ENCODE results near the gene MEF2A.

MEF2A gene

GRCh38 chr15:99628374-99629001 is 62.7 kb downstream of the MEF2A start:
- TF ChIP-seq TAF1 (IDR thresholded peaks at IDR 0.05; ENCODE audit: borderline replicate concordance, insufficient read depth, low read length) (no peak), SIN3A (IDR thresholded peaks at IDR 0.05; ENCODE audit: borderline replicate concordance, insufficient read depth, low read length) (no peak), FOXP2 (optimal IDR thresholded peaks at IDR 0.05; ENCODE audit: borderline replicate concordance, extremely low read depth, extremely low read length, insufficient read depth) (no peak), REST (IDR thresholded peaks at IDR 0.05; ENCODE audit: insufficient read depth in 1 of 2, low read depth in 2 of 2, low read length in 2 of 2) (no peak), POLR2AphosphoS5 (IDR thresholded peaks at IDR 0.05; ENCODE audit: low read depth, low read length) (no peak)

GRCh38 chr15:99630607-99631131 is 64.9 kb downstream of the MEF2A start:
- TF ChIP-seq POLR2AphosphoS5 (IDR thresholded peaks at IDR 0.05; ENCODE audit: low read depth, low read length) (no peak), FOXP2 (optimal IDR thresholded peaks at IDR 0.05; ENCODE audit: borderline replicate concordance, extremely low read depth, extremely low read length, insufficient read depth) (no peak), SIN3A (IDR thresholded peaks at IDR 0.05; ENCODE audit: borderline replicate concordance, insufficient read depth, low read length) (no peak), REST (IDR thresholded peaks at IDR 0.05; ENCODE audit: insufficient read depth in 1 of 2, low read depth in 2 of 2, low read length in 2 of 2) (no peak), TAF1 (IDR thresholded peaks at IDR 0.05; ENCODE audit: borderline replicate concordance, insufficient read depth, low read length) (no peak)

GRCh38 chr15:99631255-99631654 is 65.5 kb downstream of the MEF2A start:
- no peak for TF ChIP-seq SIN3A (IDR thresholded peaks at IDR 0.05; ENCODE audit: borderline replicate concordance, insufficient read depth, low read length)
- TF ChIP-seq FOXP2 (optimal IDR thresholded peaks at IDR 0.05; ENCODE audit: borderline replicate concordance, extremely low read depth, extremely low read length, insufficient read depth) = no peak
- no peak for TF ChIP-seq REST (IDR thresholded peaks at IDR 0.05; ENCODE audit: insufficient read depth in 1 of 2, low read depth in 2 of 2, low read length in 2 of 2)
- no peak for TF ChIP-seq TAF1 (IDR thresholded peaks at IDR 0.05; ENCODE audit: borderline replicate concordance, insufficient read depth, low read length)
- no peak for TF ChIP-seq POLR2AphosphoS5 (IDR thresholded peaks at IDR 0.05; ENCODE audit: low read depth, low read length)

GRCh38 chr15:99632521-99632920 is 66.7 kb downstream of the MEF2A start:
- TF ChIP-seq SIN3A (IDR thresholded peaks at IDR 0.05; ENCODE audit: borderline replicate concordance, insufficient read depth, low read length) (no peak), TAF1 (IDR thresholded peaks at IDR 0.05; ENCODE audit: borderline replicate concordance, insufficient read depth, low read length) (no peak), POLR2AphosphoS5 (IDR thresholded peaks at IDR 0.05; ENCODE audit: low read depth, low read length) (no peak)

- no peak for TF ChIP-seq REST (IDR thresholded peaks at IDR 0.05; ENCODE audit: insufficient read depth in 1 of 2, low read depth in 2 of 2, low read length in 2 of 2)
- no peak for TF ChIP-seq TAF1 (IDR thresholded peaks at IDR 0.05; ENCODE audit: borderline replicate concordance, insufficient read depth, low read length)
- no peak for TF ChIP-seq FOXP2 (optimal IDR thresholded peaks at IDR 0.05; ENCODE audit: borderline replicate concordance, extremely low read depth, extremely low read length, insufficient read depth)
- no peak for TF ChIP-seq SIN3A (IDR thresholded peaks at IDR 0.05; ENCODE audit: borderline replicate concordance, insufficient read depth, low read length)
- TF ChIP-seq POLR2AphosphoS5 (IDR thresholded peaks at IDR 0.05; ENCODE audit: low read depth, low read length) = no peak
These were observed 67.9 kb downstream of the MEF2A start for GRCh38 chr15:99633655-99634054.
